Keratinocyte (primary cell): ENCODE measurements around the gene NIPA2. TPM values are rescaled to one million over a fixed set of nuclear protein-coding genes. Genes with fewer than 3 reads are reported as not detected.
A peak's percentile ranks its signal among the peaks of the same experiment; 100 is the strongest.

Source experiments
- DNase-seq: peaks from one replicate; pipeline ENCODE4 v3.0.0-alpha.2; 2011; ENCODE audit warnings: low read depth, missing footprints, low spot score
- FAIRE-seq: peaks from 2 replicates; lab custom pipeline; 2011; peaks lifted over from hg19 to GRCh38; lab: Jason Lieb, UNC
- H2AFZ ChIP-seq: 2 replicates; pipeline ENCODE4 v1.6.0; 2012; ENCODE audit warnings: low read length, control low read depth, inconsistent platforms; ENCODE audit not compliant: control insufficient read depth
- H3K27ac ChIP-seq: 2 replicates; pipeline ENCODE4 v1.5.1; 2011; ENCODE audit warnings: low read length; ENCODE audit not compliant: control insufficient read depth, insufficient read depth
- H3K27me3 ChIP-seq: 3 replicates; pipeline ENCODE4 v1.6.0; 2011; ENCODE audit warnings: low read length; ENCODE audit not compliant: control insufficient read depth, insufficient read depth; ENCODE audit errors: extremely low read depth
- H3K36me3 ChIP-seq, 2 experiments: 2 replicates in 1 of 2; 3 replicates in 1 of 2; pipeline ENCODE4 v1.5.1; 2011; ENCODE audit warnings: low read length in 2 of 2, mild to moderate bottlenecking in 1 of 2; ENCODE audit not compliant: control insufficient read depth in 2 of 2, insufficient read depth in 2 of 2; ENCODE audit errors: extremely low read depth in 1 of 2
- H3K4me1 ChIP-seq: 3 replicates; pipeline ENCODE4 v1.5.1; 2011; ENCODE audit warnings: low read length; ENCODE audit not compliant: control insufficient read depth, insufficient read depth; ENCODE audit errors: extremely low read depth
- H3K4me2 ChIP-seq: 3 replicates; pipeline ENCODE4 v1.6.0; 2011; ENCODE audit warnings: low read depth, low read length; ENCODE audit not compliant: control insufficient read depth, insufficient read depth; ENCODE audit errors: extremely low read depth
- H3K4me3 ChIP-seq, 3 experiments: fragments of 200-600 bp in 1 of 3; sonication (generic) in 1 of 3; 2 replicates in 2 of 3; 3 replicates in 1 of 3; pipeline ENCODE4 v1.5.1; 2011 to 2016; ENCODE audit warnings: low read length in 3 of 3, mild to moderate bottlenecking in 3 of 3, control low read depth in 2 of 3, inconsistent platforms in 1 of 3, low read depth in 1 of 3, mixed read lengths in 1 of 3, mixed run types in 1 of 3, moderate library complexity in 1 of 3; ENCODE audit not compliant: control insufficient read depth in 2 of 3, insufficient read depth in 2 of 3; ENCODE audit errors: extremely low read depth in 1 of 3
- H3K79me2 ChIP-seq: 2 replicates; pipeline ENCODE4 v1.6.0; 2012; ENCODE audit warnings: low read length; ENCODE audit not compliant: control insufficient read depth, insufficient read depth
- H3K9ac ChIP-seq: 3 replicates; pipeline ENCODE4 v1.6.0; 2011; ENCODE audit warnings: low read length; ENCODE audit not compliant: control insufficient read depth, insufficient read depth; ENCODE audit errors: extremely low read depth
- H3K9me1 ChIP-seq: 3 replicates; pipeline ENCODE4 v1.6.0; 2011; ENCODE audit warnings: low read length; ENCODE audit not compliant: control insufficient read depth, insufficient read depth; ENCODE audit errors: extremely low read depth
- H3K9me3 ChIP-seq: 2 replicates; pipeline ENCODE4 v1.5.1; 2012; ENCODE audit warnings: low read depth, low read length; ENCODE audit not compliant: control insufficient read depth
- H4K20me1 ChIP-seq: 3 replicates; pipeline ENCODE4 v1.6.0; 2011; ENCODE audit warnings: low read length; ENCODE audit not compliant: control insufficient read depth, insufficient read depth; ENCODE audit errors: extremely low read depth
- EZH2 ChIP-seq: IDR thresholded peaks from one replicate; pipeline ENCODE4 v1.6.1; 2012; ENCODE audit warnings: inconsistent platforms, mild to moderate bottlenecking, low read length, moderate library complexity
- dilution Hi-C: fragments of 300-500 bp; cut with MboI; formaldehyde crosslinking; loops from one replicate; pipeline ENCODE4 v1.7.0; 2020; ENCODE audit warnings: low sequenced_read_pairs; ENCODE audit not compliant: extremely low pct_ligation_motif_present
- polyA minus RNA-seq, 3 experiments: library from RNA; depleted of rRNA, polyadenylated mRNA; stranded (reverse); fragments of >200 nt; gene quantifications; 1 replicate in 1 of 3; 2 replicates in 1 of 3; 3 replicates in 1 of 3; pipeline ENCODE4 v1.2.3, GENCODE V29; 2011
- polyA plus RNA-seq, 5 experiments: library from polyadenylated mRNA; depleted of rRNA in 3 of 5; stranded (reverse) in 3 of 5; stranded (forward) in 1 of 5; unstranded in 1 of 5; fragments of >200 nt; gene quantifications; 1 replicate in 1 of 5; 2 replicates in 3 of 5; 3 replicates in 1 of 5; pipeline versions ENCODE4 v1.2.1 to v1.2.3, GENCODE V29; 2011 to 2012; ENCODE audit warnings: missing spikeins in 2 of 5, low read depth in 1 of 5, low replicate concordance in 1 of 5
- TF ChIP-seq, protein P1 (sequence below), 3 experiments: IDR thresholded peaks in 1 of 3; conservative IDR thresholded peaks in 1 of 3; optimal IDR thresholded peaks in 1 of 3; 2 replicates in 2 of 3; 3 replicates in 1 of 3; pipeline versions ENCODE3 to v1.5.1; 2011; ENCODE audit warnings: low read length in 3 of 3, mild to moderate bottlenecking in 3 of 3, moderate library complexity in 2 of 3, control low read depth in 1 of 3, inconsistent platforms in 1 of 3; ENCODE audit not compliant: insufficient read depth in 2 of 3; ENCODE audit errors: extremely low read depth in 1 of 3

The NIPA2 gene
- polyA plus RNA-seq (52.7 to 81.2 TPM (median 64.6 TPM) in 3 replicates), polyA minus RNA-seq (20.3 to 54.8 TPM (median 39.8 TPM) in 3 replicates)
- polyA plus RNA-seq (2011; ENCODE audit: low read depth): 7.3 TPM
- polyA plus RNA-seq (2011; cell fraction: cytosol; rRNA removed): 49.8 and 74.6 TPM in 2 replicates
- 35.0 and 45.9 TPM in 2 replicates for polyA plus RNA-seq (2011; cell fraction: nucleus; rRNA removed)
- 31.1 and 65.8 TPM in 2 replicates for polyA plus RNA-seq (2012; ENCODE audit: low replicate concordance)
- polyA minus RNA-seq (2011; cell fraction: cytosol; rRNA and poly(A)+ RNA removed): 90.2 TPM
- polyA minus RNA-seq (2011; cell fraction: nucleus; rRNA and poly(A)+ RNA removed): 22.8 and 38.9 TPM in 2 replicates

DNA sequence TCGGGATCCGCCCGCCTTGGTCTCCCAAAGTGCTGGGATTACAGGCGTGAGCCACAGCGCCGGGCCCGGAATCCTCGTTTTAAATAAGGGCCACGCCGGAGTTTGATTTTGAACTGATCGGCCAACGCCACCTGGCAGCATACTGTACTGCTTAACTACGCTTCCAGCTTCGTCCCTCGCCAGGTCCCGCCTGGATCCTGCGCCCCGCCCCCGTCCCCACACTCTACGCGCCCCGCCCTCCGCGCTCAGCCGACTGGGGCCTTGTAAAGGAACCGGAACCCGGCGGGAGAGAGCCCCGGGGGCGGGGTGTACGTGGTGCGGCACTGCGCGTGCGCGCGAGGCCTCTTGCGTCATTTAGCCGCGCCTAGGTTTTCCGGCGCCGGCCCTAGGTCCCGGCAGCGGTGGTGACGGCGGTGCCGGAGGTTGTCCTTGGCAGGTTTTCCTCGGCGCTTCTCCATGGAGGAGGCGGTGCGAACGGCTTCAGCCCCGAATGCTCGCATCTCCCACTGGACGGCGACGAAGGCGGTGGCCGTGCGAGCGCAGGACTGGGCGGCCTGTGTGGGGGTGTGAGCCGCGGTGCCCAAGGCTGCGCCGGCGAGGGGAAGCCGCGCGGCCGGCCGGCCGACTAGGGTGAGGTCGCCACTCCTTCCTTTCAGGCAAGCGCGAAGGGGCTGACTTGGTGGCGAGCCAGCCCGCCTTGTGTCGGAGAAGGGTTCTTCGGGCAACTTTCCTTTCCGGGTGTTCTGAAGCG lies at the start of gene NIPA2:
Gene NIPA2 (plus strand): TSS at position 375 of the 751 bp plus-strand sequence. CDS start 13,066 bp downstream, outside the sequence.
- H3K36me3 ChIP-seq: peaks cover 3 to 6% of the 10 kb centered on the region in 2 experiments
- H3K4me1 ChIP-seq: peaks cover 7% of the 10 kb centered on the region
- peaks cover 43% of the 10 kb centered on the region for H3K79me2 ChIP-seq
- H3K4me3 ChIP-seq: peak within 1 kb of the TSS; percentile 69 to 73 (median 70)
- FAIRE-seq (no peak), DNase-seq (peak; percentile 92)
- H3K27ac ChIP-seq: peak within 1 kb of the TSS; percentile 81
- peak within 1 kb of the TSS; percentile 82 for H2AFZ ChIP-seq
- dilution Hi-C loops: no loop called here
- no peaks in the 10 kb centered on the region for H3K9me1 ChIP-seq
- peak within 1 kb of the TSS; percentile 79 for H3K9ac ChIP-seq
- H3K27me3 ChIP-seq: no peaks in the 10 kb centered on the region
- TF ChIP-seq, protein P1, sequence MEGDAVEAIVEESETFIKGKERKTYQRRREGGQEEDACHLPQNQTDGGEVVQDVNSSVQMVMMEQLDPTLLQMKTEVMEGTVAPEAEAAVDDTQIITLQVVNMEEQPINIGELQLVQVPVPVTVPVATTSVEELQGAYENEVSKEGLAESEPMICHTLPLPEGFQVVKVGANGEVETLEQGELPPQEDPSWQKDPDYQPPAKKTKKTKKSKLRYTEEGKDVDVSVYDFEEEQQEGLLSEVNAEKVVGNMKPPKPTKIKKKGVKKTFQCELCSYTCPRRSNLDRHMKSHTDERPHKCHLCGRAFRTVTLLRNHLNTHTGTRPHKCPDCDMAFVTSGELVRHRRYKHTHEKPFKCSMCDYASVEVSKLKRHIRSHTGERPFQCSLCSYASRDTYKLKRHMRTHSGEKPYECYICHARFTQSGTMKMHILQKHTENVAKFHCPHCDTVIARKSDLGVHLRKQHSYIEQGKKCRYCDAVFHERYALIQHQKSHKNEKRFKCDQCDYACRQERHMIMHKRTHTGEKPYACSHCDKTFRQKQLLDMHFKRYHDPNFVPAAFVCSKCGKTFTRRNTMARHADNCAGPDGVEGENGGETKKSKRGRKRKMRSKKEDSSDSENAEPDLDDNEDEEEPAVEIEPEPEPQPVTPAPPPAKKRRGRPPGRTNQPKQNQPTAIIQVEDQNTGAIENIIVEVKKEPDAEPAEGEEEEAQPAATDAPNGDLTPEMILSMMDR (optimal IDR thresholded peaks at IDR 0.05 in 1 of 3, IDR thresholded peaks at IDR 0.05 in 1 of 3, conservative IDR thresholded peaks at IDR 0.05 in 1 of 3; ENCODE audit: extremely low read depth in 1 of 3, insufficient read depth in 2 of 3, low read length in 3 of 3): peak in 2 of 3 experiments; percentile 15 to 41
- no peak for TF ChIP-seq EZH2
- no peaks in the 10 kb centered on the region for H3K9me3 ChIP-seq
- H4K20me1 ChIP-seq: no peaks in the 10 kb centered on the region
- peak within 1 kb of the TSS; percentile 94 for H3K4me2 ChIP-seq

DNA sequence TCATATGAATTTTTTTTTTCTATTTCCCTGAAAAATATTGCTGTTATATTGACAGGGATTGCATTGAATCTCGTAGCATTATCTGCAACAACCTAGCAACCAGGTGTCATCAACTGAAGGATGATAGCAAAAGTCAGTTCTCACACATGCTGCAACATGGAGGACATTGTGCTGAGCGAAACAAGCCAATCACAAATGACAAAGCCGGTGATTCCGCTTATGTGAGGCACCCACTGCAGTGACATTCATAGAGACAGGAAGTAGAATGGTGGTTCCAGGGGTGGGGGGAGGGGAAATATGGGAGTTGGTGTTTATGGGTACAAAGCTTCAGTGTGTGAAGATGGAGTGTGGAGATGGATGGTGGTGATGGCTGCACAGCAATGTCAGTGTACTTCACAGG lies 44.4 kb upstream of the NIPA2 start:
- FAIRE-seq (no peak), DNase-seq (no peak)
- Histone ChIP-seq H4K20me1 (no peaks in the 10 kb centered on the region), H3K9me3 (no peaks in the 10 kb centered on the region), H3K4me2 (no peak overlapping the region), H3K9ac (no peak overlapping the region), H3K4me3 (no peak overlapping the region), H3K36me3 (no peaks in the 10 kb centered on the region), H3K27ac (no peak overlapping the region), H3K4me1 (no peaks in the 10 kb centered on the region), H3K9me1 (no peaks in the 10 kb centered on the region), H3K79me2 (peaks cover 34% of the 10 kb centered on the region), H2AFZ (no peak overlapping the region), H3K27me3 (no peaks in the 10 kb centered on the region)
- dilution Hi-C loops: no loop called here
- TF ChIP-seq, protein P1 (optimal IDR thresholded peaks at IDR 0.05 in 1 of 3, IDR thresholded peaks at IDR 0.05 in 1 of 3, conservative IDR thresholded peaks at IDR 0.05 in 1 of 3; ENCODE audit: extremely low read depth in 1 of 3, insufficient read depth in 2 of 3, low read length in 3 of 3): no peak
- TF ChIP-seq EZH2: no peak
